Measurements from ENCODE around the gene DOCK3.

- TF ChIP-seq CTCF (IDR thresholded peaks at IDR 0.05; ENCODE audit: low read length) (no peak), EZH2phosphoT487 (IDR thresholded peaks at IDR 0.05; ENCODE audit: low read length) (no peak), EZH2 (optimal IDR thresholded peaks at IDR 0.05; ENCODE audit: low read depth, low read length) (no peak)
These were observed 717.8 kb downstream of the DOCK3 start for GRCh38 chr3:51392355-51393133.
